GM21528 (cell line): ENCODE measurements around the gene GPATCH11.

Source experiments
- ATAC-seq: cut with Tn5 transposase; IDR thresholded peaks from one replicate; pipeline ENCODE4 v1.9.1; 2021; ENCODE audit warnings: mild to moderate bottlenecking, moderate library complexity; ENCODE audit not compliant: unreplicated experiment, low FRiP score

Gene GPATCH11

DNA sequence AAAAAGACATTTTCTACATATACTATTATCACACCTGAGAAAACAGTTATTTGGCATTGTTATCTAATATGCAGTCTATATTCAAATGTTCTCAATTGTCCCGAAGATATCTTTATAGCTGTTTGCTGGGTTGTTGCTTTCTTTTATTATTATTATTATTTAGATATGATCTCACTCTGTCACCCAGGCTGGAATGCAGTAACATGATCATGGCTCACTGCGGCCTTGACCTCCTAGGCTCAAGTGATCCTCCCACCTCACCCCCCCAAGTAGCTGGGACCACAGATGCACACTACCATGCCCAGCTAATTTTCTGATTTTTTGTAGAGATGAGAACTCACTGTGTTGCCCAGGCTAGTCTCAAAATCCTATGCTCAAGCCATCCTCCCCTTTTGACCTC is 19.9 kb downstream of the GPATCH11 start:
- no peak for ATAC-seq

DNA sequence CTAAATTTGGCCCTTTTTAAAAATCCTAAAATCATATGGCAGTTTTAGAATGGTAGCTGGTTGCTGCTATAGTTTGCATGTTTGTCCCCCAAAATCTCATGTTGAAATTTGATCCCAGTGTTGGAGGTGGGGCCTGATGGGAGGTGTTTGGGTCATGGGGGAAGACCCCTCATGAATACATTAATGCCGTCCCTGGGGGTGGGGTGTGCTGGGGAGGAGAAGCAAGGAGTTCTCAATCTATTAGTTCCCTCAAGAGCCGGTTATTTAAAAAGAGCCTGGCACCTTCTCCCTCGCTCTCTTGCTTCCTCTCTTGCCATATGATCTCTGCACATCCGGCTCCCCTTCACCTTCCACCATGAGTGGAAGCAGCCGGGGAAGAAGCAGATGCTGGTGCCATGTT is 20.8 kb downstream of the GPATCH11 start:
- ATAC-seq = no peak

DNA sequence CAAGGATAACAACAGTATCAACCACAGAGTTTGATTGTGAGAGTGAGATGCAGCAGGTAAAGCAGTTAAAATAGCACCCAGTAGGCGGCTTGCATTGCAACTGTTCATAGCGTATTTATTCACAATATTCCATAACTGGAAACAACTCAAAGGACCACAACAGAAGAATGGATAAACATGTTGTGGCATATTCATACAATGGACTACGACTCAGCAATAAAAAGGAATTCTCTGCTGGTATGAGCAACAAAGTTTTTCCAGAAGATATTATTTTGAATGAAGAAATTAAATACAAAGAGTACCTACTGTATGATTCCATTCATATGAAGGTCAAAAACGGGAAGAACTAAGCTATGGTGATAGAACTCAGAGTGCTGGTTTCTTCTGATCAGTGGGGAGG is 25.2 kb downstream of the GPATCH11 start:
- no peak for ATAC-seq

DNA sequence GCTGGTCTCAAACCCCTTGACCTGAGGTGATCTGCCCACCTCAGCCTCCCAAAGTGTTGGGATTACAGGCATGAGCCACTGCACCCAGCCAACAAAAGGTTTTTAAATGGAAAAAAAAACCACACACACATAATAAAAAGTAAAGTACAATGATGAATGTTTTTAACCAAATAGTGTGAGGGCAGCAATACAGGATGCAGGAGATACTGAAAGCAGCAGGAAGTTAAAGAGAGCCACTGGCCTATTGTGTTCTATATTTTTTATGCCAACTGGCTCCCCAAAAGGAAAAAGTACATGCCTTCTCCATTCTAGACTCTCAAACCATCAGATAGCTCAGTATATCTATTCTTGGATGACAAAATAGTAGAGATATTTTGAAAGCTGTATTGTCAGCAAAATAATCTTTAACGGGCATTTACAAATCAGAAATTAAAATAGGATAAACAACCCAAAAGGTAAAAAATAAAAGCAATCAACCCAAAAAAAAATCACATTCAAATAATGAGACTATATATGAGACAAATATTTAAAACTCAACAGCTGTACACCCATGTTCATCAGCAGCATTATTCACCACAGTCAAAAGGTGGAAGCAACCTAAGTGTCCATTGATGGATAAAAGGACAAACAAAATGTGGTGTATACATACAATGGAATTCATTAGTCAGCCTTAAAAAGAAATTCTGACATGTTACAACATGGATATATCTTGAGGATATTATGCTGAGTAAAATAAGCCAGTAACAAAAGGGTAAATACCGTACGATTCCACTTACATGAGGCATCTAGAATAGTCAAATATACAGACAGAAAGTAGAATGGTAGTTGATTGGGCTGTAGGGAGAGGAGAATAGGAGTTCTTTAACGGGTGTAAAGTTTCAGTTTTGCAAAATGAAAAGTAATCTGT is 26.2 kb downstream of the GPATCH11 start:
- ATAC-seq = no peak

DNA sequence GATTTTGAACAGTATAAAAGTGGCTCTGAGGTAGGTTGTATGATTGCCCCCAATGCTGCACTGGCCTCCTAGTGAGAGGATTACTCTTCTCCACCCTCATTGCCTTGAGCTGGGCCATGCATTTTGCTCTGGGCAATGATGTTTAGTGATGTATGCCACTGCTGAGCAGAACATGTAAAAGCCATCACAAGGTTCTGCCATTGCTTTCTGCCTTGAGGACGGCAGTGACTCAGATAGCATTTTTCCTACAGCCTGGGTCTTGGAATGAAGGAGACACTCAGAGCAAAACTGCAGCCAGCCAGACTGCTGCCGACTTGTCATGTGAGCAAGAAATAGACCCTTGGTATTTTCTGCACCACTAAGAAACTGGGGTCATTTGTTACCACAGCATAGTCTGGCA is 27.6 kb downstream of the GPATCH11 start:
- ATAC-seq = no peak

DNA sequence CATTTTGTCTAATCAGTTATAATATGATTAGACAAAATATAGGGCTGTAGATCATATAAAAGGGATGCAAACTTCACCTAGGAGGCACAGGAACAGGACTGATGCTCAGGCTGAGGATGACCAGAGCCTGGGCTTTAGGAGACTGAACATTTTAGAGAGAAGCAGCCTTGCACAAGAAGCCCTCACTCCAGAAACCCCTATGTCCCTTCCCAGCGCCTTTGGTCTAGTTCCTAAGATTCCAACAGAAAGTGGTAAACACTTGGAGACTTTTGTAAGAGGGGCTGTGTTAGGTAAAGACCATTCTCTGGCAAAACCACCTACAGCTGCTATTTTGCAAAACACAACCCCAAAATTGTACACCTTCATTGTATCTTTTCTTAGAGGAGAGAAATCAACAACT is 33.2 kb downstream of the GPATCH11 start:
- no peak for ATAC-seq

DNA sequence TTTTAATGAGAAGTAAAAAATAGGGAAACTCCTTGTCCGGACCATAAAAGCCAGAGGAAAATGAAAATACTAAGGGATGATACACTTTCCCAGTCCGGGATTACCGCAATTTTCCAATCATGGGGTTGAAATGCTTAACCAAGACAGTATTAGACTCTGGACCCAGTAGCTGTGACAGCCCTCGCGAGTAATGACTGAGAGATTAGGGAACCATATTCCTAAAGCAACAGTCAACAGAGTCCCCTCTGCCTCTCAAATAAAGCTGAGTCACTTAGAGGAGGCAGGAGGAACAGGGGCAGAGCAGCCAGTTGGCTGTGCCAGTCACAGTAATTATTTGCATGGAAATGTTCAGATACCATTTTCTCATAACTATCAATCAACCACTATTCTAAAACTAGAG is 34.8 kb downstream of the GPATCH11 start:
- no peak for ATAC-seq

DNA sequence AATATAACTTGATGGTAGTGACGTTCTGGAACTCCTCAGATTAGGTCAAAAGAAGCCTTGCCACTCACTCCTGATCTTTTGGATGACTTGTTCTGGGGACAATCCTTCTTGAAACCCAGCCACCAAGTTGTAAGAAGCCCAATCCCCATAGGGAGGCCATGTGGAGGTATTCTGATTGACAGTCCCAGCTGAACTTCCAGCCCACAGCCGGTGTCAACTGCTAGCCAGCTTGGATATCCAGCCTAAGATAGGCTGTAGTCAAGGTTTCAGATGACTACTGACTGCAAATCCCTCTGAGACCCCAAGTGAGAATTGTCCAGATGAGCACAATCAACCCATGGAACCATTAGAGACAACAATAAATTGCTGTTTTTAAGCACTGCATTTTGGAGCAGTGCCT is 41.1 kb downstream of the GPATCH11 start:
- no peak for ATAC-seq

DNA sequence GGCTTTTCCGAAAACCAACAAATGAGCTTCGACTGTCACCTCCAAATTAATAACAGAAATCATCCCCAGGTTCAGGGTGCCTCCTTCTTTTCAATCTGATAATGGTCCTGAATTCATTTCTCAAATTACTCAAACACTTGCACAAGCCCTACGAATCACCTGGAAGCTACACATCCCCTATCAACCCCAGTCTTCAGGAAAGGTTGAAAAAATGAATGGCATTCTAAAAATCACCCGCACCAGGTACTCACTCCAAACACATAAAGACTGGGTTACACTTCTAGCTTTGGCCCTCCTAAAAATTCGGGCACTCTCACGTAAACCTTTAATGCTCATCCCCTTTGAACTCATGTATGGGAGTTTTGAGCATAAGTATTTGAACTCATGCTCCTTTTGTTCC is 48.6 kb downstream of the GPATCH11 start:
- ATAC-seq = no peak

DNA sequence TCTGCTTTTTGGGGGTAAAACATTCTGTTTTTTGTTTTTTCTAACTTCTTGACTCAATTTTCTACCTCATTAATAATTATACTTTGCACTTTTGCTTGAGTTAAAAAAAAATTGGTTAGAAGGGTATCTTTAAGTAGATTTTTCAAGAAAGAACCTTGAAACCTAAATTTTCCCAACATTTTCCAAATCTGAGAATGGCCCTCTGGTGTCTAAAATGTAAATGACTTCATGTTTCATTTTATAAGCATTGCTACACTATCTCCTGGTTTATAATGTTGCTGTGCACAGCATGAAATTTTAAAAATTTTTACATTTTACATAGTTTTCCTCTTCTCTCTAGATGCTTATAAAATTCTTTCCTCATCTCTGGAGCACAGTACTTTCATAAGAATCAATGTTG is 58.2 kb downstream of the GPATCH11 start:
- ATAC-seq = no peak

DNA sequence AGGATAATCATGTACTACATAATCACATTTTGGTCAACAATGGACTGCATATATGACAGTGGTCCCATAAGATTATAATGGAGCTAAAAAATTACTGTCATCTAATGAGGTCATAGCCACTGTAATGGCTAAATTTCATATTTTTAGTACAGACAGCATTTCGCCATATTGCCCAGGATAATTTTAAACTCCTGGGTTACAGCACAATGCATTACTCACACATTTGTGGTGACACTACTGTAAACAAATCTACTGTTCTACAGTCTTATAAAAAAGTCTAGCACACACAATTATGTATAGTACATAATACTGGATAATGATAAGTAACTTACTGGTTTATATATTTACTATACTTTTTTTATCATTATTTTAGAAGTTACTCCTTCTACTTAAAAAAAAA is 59.7 kb downstream of the GPATCH11 start:
- ATAC-seq = no peak

DNA sequence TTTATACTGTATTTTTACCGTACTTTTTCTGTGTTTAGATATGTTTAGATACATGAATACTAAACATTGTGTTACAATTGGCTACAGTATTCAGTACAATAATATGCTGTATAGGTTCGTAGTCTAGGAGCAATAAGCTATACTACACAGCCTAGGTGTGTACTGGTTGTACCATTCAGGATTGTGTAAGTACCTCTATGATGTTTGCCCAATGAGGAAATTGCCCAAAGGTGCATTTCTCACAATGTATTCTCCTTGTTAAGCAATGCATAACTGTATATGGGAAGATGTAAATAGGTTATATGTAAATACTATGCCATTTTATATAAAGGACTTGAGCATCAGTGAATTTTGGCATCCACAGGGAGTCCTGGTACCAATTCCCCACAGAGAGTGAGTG is 61.7 kb downstream of the GPATCH11 start:
- ATAC-seq = no peak

DNA sequence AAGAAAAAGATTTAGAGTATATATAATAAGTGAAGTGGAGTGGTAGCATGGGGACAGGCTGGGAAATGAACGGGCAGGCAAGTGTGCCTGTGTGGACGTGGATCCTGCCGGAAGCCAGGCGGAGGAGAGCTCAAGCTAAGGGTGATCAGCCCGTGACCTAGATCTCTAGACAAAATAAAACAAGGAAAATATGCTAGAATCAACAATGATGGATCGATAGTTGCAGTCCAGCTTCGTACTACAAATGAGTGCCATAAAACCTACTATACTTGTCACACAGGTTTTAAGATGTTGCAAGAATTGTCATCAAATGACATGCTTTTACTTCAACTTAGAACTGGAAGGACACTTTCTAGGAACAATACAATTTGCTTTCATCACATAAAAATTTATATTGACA is 64.0 kb downstream of the GPATCH11 start:
- no peak for ATAC-seq
